ENCODE measurements around the gene PSMC4.

PSMC4 gene

DNA sequence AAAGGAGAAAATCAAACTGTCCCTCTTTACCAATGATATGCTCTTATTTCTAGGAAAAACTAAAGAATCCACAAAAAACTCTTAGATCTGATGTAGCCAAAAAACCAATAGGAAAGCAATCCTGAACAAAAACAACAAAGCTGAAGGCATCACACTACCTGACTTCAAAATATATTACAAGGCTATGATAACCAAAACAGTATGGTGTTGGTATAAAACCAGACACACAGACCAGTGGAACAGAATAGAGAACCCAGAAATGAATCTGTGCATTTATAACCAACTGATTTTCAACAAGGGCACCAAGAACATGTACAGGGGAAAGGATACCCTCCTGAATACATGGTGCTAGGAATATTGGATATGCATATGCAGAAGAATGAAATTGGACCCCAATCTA, 16.2 kb downstream of the PSMC4 start:
- DNase-seq: no peak

DNA sequence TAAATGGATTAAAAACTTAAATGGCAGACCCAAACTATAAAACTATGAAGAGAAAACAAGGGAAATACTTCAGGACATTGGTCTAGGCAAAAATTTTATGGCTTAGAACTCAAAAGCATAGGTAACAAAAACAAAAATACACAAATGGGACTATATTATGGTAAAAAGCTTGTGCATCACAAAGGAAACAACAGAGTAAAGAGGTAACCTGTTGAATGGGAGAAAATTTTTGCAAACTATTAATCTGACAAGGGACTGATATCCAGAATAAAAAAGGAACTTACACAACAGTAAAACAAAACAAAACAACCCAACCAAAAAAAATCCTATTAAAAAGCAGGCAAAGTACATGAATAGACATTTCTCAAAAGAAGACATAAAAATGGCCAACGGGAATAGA, 16.6 kb downstream of the PSMC4 start:
- no peak for DNase-seq

DNA sequence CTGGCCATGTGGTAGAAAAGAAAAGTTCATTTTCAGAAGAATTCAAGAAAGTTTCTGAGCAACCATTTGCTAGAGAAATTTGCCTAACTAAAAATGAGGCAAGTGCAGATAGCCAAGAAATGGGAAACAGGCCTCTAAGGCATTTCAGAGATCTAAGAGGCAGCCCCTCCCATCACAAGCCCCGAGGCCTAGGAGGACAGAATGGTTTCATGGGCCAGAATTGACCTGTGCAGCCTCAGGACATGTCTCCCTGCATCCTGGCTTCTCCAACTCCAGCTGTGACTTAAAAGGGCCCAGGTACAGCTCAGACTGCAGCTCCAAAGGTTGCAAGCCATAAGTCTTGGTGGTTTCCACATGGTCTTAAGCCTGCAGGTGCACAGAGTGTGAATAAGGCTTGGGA, 22.6 kb downstream of the PSMC4 start:
- no peak for DNase-seq

DNA sequence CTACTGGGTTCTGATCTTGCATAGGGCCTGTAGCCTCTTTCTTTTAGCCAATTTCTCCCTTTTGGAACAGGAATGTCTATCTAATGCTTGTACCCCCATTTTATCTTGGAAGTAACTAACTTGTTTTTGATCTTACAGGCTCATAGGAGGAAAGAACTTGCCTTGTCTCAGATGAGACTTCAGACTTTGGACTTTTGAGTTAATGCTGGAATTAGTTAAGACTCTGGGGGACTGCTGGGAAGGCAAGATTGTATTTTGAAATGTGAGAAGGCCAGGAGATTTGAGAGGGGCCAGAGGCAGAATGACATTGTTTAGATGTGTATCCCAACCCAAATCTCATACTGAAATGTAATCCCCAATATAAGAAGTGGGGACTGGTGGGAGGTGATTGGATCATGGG, 23.4 kb downstream of the PSMC4 start:
- no peak for DNase-seq

DNA sequence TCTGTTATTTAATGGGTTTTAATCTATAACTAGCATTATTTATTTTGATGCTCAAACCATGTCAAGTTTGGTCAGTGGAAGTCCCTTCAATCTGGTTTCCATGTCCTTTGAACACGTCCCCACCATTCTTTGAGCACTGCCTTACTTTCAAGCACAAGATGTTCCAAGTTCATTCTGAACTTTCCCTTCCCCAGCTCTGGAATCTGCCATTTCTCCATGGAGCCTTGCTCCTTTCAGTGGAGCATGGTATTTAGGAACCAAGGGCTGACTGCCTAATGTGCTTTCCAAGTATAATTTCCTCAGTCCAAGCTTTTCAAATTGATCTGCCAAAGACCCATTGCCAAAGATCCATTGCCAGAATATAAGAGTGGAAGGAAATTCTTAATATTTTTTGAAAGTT, 24.8 kb downstream of the PSMC4 start:
- DNase-seq: peak in 1 of 58 donors; percentile 5

DNA sequence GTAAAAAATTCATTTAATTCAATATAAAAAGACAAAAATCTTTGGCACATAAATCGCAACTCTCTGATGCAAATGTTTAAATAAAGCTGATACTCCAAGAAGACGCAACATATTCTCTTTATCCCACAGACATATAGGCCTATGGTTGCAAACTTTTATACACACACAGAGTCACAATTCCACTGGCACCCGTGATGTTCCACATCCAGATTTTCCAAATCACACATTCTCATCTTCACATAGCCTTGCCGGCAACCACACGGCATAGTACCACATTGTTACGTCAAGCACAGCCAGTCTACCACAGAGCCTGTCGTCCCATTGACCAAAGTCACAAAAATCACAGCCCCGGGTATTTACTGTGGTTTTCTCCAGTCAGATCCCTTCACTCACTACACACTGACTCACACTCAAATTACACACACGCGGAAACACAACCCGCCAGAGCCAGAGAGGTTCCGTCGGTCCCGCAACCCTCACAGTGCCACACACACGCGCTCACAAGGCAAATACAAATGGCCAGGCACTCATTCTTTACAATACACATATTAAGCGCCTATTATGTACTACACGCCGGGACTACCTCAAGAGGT, 25.3 kb downstream of the PSMC4 start:
- peak in 24 of 58 donors; percentile 7 to 53 (median 40) for DNase-seq

DNA sequence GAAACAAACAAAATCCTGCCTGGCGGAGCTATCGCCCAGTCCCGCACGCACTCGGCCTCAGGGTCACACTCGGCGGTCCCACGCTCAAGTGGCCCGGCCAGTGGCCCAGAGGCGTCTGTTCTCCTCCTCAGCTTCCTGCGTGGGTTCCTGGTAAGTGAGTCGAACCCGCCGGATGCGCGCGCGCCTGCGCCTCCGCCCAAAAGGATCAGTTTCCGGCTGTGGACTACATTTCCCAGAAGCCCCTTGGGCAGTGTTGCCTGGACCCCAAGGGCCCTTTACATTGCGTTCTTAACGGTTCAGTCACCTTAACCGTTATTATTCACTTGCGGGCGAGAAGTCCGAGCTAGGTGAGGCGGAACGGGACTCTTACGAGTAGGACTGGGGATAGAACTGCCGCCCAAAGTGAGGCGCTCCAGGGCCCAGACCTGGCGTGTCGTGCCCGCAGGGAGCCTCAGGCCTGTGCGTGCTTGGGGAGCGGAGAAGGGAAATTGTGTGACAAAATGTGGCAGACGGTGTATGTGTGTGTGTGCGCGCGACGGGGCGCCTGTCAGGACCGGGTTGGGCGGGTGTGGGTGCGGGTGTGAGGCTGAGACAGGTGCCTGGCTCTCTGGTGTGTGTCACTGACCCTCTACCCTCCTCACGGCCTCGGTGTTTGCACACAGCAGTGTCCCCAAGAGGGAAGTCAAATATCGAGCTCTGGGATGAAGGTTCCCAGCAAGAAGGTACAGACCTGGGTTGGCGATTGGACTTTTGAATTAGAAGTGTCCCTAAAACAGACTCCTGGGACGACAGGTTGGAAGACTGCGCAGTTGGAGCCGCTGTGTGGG, 26.1 kb downstream of the PSMC4 start, which contains the start of gene ZNF546:
ZNF546 (plus strand) TSS at position 250 of the 827 bp plus-strand sequence. CDS start 1,267 bp downstream, outside the sequence.
- peak; percentile 23 to 95 (median 84) for DNase-seq

DNA sequence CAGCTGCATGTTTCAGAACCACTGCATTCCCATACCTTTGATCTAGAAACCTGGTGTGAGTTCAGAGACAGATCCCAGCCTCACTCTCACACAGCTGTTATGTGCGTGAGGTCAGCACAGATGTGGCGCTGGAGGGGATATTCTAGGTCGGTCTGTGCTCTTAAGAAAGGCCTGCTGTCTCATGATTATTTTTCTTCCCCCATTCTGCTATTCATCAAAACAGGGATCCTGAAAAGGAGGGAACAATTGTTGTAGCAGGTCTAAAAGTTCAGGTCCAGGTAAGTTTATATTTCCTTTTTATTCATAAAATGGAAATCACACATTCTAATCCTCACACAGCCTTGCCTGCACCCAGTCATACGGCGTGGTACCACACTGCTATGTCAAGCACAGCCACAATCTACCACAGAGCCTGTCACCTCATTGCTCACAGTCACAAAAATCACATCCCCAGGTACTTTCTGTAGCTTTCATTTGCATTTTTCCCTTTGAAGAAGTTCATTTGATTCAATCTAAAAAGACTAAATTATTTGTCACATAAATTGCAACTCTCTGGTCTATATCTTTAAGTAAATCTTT, 26.8 kb downstream of the PSMC4 start:
- DNase-seq: no peak

DNA sequence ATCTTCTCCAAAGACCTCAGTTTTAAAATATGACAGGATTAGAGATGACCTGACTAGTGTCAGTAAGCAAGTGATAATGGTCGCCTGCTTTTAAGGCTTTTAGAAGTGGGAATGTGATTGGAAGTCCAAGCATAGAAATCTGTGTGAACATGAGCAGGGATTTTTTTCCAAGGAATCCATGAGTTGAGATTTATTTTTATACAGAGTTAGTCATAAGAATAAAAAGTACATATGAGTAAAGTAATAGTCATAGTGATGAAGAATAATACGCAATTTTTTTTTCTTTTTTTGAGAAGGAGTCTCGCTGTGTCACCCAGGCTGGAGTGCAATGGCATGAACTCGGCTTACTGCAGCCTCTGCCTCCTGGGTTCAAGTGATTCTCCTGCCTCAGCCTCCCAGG, 27.5 kb downstream of the PSMC4 start:
- DNase-seq: no peak

DNA sequence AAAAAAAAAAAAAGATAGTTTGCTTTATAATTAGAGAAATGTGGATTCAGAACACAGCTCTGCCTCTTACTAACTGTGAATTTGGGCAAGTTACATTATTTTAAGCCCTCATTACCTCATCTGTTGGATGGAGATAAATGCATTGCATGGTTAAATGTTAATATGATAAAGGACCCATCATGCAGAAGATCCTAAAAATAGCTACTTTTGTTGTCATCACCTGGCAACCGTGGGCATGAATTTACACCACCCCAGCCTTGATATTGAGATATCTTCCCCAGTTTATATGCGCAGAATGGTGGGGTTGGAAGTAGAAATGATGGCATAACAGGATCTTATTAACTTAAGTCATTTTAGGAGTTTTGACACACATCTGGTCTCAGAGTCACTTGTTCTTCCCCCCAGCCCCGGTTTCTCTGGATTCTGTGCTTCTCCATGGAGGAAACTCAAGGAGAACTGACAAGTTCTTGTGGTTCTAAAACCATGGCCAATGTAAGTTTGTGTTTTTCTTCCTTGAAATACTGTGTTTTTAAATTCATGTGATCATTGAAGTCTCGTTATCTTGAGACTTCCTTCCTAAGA, 34.8 kb downstream of the PSMC4 start:
- no peak for DNase-seq

DNA sequence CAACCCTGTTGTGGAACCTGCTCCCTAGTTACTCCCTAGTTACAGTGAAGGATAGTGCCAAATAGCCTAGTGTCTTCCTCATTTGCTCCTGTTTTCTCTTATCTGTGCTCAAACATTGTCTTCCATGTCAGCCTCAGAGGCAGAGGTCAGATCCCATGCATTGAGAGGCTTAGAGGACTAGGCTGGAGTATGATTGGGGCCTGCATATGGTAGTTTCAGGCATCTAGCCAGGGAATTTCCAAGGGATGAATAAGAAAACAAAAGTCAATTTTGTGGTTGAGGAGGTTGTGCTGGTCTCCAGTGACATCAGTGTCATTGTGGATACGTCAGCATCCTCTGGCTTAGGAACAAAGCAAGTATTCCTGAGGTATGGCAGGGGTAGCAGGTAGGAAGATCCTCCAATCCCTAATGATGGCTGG, 35.3 kb downstream of the PSMC4 start:
- no peak for DNase-seq

DNA sequence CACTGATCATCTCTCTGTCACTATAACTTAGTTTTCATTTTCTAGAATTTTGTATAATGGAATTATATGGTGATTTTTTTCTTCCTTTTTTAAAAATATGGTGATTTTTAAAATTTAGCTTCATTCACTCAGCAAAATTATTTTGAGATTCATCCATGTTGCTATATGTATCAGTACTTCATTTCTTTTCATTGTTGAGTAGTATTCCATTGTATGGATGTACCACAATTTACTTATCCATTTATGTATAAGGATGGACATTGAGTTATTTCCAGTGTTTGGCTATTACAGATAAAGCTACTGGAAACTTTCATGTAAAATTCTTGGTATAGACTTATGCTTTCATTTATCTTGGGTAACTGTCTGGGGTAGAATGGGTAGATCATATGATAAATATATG, 38.7 kb downstream of the PSMC4 start:
- no peak for DNase-seq

DNA sequence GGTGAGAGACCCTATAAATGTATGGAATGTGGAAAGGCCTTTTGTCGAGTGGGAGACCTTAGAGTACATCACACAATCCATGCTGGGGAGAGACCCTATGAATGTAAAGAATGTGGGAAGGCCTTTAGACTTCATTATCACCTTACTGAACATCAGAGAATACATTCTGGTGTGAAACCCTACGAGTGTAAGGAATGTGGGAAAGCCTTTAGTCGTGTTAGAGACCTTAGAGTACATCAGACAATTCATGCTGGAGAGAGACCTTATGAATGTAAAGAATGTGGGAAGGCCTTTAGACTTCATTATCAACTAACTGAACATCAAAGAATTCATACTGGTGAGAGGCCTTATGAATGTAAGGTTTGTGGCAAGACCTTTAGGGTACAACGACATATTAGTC, 43.0 kb downstream of the PSMC4 start:
- no peak for DNase-seq

DNA sequence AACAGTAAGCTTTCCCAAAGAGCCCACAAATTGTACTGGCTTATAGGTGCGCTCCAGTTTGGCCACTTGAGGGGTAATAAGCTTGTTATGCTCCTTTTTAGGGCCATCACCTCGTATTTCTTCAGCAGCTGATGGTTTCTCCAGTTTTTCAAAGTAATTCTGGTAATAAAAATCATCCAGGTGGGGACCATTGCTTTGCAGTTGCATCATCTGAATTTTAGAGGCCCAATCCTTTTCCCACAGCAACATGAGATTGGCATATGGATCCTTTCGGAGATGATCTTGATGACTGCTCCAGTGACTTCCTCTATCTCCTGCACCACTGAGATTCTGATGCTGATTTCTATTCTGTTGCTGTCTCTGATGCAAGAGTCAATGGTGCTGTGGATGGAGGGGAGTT, 53.0 kb downstream of the PSMC4 start:
- no peak for DNase-seq

DNA sequence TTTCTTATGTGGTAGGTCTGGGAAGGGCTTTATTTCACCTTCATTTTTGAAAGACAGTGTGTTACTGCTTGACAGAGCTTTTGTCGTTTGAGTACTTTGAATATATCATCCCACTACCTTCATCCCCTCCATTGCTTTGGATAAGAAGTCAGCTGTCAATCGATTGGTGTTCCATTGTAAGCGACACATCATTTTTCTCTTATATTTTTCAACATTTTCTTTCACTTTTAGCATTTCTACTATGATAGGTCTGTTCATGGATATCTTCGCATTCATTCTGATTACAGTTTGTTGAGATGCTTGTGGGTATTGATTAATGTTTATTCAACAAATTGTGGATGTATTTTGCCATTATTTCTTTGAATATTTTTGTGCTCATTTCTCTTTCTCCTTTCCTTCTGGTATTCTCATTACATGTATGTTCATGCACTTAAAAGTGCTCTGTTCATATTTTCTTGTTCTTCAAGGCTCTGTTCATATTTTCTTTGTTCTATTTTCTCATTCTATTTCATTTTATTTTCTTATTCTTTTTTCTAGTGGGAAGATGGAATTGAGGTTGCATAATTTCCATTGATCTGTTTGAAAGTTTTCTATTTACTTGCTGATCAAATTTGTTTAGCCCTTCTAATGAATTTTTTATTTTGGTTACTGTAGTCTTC, 55.1 kb downstream of the PSMC4 start:
- DNase-seq: no peak

DNA sequence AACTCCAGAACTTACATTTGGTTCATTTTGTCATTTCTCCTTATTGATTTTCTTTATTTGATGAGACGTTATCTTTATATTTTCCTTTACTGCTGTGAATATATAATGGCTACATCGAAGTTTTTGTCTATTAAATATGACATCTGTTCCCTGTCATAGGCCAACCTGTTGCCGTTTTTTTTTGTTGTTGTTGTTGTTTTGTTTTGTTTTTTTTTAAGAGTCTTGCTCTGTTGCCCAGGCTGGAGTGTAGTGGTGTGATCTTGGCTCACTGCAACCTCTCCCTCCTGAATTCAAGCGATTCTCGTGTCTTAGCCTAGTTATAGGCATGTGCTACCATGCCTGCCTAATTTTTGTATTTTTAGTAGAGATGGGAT, 55.6 kb downstream of the PSMC4 start:
- no peak for DNase-seq
